Astrocyte (in vitro differentiated cells and primary cell): ENCODE measurements around the gene LRRC3. TPM values are rescaled to one million over a fixed set of nuclear protein-coding genes. Genes with fewer than 3 reads are reported as not detected.

Experiments used
- DNase-seq: peaks from one replicate; pipeline ENCODE4 v3.0.0-alpha.2; 2010; ENCODE audit warnings: low read depth
- FAIRE-seq: peaks from 2 replicates; lab custom pipeline; 2011; peaks lifted over from hg19 to GRCh38; lab: Jason Lieb, UNC
- H2AFZ ChIP-seq: 2 replicates; pipeline ENCODE4 v1.6.0; 2012; ENCODE audit warnings: low read depth, low read length, inconsistent platforms
- H3K27ac ChIP-seq: 2 replicates; pipeline ENCODE4 v1.5.1; 2011; ENCODE audit warnings: low read depth, low read length, inconsistent platforms
- H3K27me3 ChIP-seq: 2 replicates; pipeline ENCODE4 v1.6.0; 2011; ENCODE audit warnings: low read length, inconsistent platforms; ENCODE audit not compliant: insufficient read depth
- H3K36me3 ChIP-seq: 2 replicates; pipeline ENCODE4 v1.5.1; 2011; ENCODE audit warnings: low read length, inconsistent platforms; ENCODE audit not compliant: insufficient read depth
- H3K4me1 ChIP-seq: 2 replicates; pipeline ENCODE4 v1.5.1; 2011; ENCODE audit warnings: low read length, inconsistent platforms; ENCODE audit not compliant: insufficient read depth
- H3K4me2 ChIP-seq: 2 replicates; pipeline ENCODE4 v1.6.0; 2012; ENCODE audit warnings: low read length, inconsistent platforms
- H3K4me3 ChIP-seq: 2 replicates; pipeline ENCODE4 v1.5.1; 2011; ENCODE audit warnings: low read depth, mild to moderate bottlenecking, low read length, inconsistent platforms; ENCODE audit not compliant: insufficient read depth
- H3K79me2 ChIP-seq: 2 replicates; pipeline ENCODE4 v1.6.0; 2012; ENCODE audit warnings: mild to moderate bottlenecking, low read length, inconsistent platforms; ENCODE audit not compliant: insufficient read depth
- H3K9ac ChIP-seq: 2 replicates; pipeline ENCODE4 v1.6.0; 2012; ENCODE audit warnings: mild to moderate bottlenecking, low read length, inconsistent platforms
- H3K9me3 ChIP-seq: 2 replicates; pipeline ENCODE4 v1.5.1; 2012; ENCODE audit warnings: low read depth, mild to moderate bottlenecking, low read length, inconsistent platforms; ENCODE audit not compliant: insufficient read depth
- H4K20me1 ChIP-seq: 2 replicates; pipeline ENCODE4 v1.6.0; 2012; ENCODE audit warnings: low read length, inconsistent platforms; ENCODE audit not compliant: insufficient read depth
- H3K27ac Mint-ChIP-seq: one replicate; pipeline ENCODE4 v1.8.0; 2021; ENCODE audit warnings: mild to moderate bottlenecking, mixed read lengths; ENCODE audit not compliant: unreplicated experiment
- H3K27me3 Mint-ChIP-seq: one replicate; pipeline ENCODE4 v1.8.0; 2021; ENCODE audit warnings: low read depth, mixed read lengths; ENCODE audit not compliant: unreplicated experiment
- H3K36me3 Mint-ChIP-seq: one replicate; pipeline ENCODE4 v1.8.0; 2021; ENCODE audit warnings: low read depth, mixed read lengths; ENCODE audit not compliant: unreplicated experiment
- H3K4me1 Mint-ChIP-seq: one replicate; pipeline ENCODE4 v1.8.0; 2021; ENCODE audit warnings: low read depth, mixed read lengths; ENCODE audit not compliant: unreplicated experiment
- H3K4me3 Mint-ChIP-seq: one replicate; pipeline ENCODE4 v1.8.0; 2021; ENCODE audit warnings: mild to moderate bottlenecking, moderate library complexity, mixed read lengths; ENCODE audit not compliant: unreplicated experiment
- H3K9me3 Mint-ChIP-seq: one replicate; pipeline ENCODE4 v1.8.0; 2021; ENCODE audit warnings: mild to moderate bottlenecking, mixed read lengths; ENCODE audit not compliant: unreplicated experiment
- CTCF ChIP-seq: IDR thresholded peaks from 2 replicates; pipeline ENCODE4 v1.5.1; 2011; ENCODE audit warnings: low read depth, mild to moderate bottlenecking, inconsistent platforms, low read length, moderate library complexity; ENCODE audit not compliant: insufficient read depth
- EZH2 ChIP-seq: IDR thresholded peaks from 2 replicates; pipeline ENCODE4 v1.6.1; 2012; ENCODE audit warnings: mild to moderate bottlenecking, low read length, inconsistent platforms; ENCODE audit not compliant: insufficient read depth
- total RNA-seq: library from RNA; stranded (reverse); gene quantifications from 2 replicates; pipeline ENCODE4 v1.2.1, GENCODE V29; 2021

LRRC3 gene
- total RNA-seq, 1 donor from 2014 or later: 5.2 TPM

- DNase-seq (no peak), FAIRE-seq (no peak)
- H3K9me3 Mint-ChIP-seq: no peaks in the 10 kb centered on the region
- no peak overlapping the region for H3K4me3 ChIP-seq
- H3K9me3 ChIP-seq: no peaks in the 10 kb centered on the region
- no peaks in the 10 kb centered on the region for H3K27me3 ChIP-seq
- H3K36me3 ChIP-seq: no peaks in the 10 kb centered on the region
- H3K4me3 Mint-ChIP-seq: no peak overlapping the region
- H3K27me3 Mint-ChIP-seq: peaks cover 3% of the 10 kb centered on the region
- H3K4me2 ChIP-seq: no peak overlapping the region
- no peaks in the 10 kb centered on the region for H3K4me1 Mint-ChIP-seq
- H3K9ac ChIP-seq: no peak overlapping the region
- no peak overlapping the region for H3K27ac ChIP-seq
- no peaks in the 10 kb centered on the region for H4K20me1 ChIP-seq
- H3K36me3 Mint-ChIP-seq: no peaks in the 10 kb centered on the region
- H2AFZ ChIP-seq: no peak overlapping the region
- no peak for TF ChIP-seq EZH2
- TF ChIP-seq CTCF: no peak
- H3K4me1 ChIP-seq: no peaks in the 10 kb centered on the region
- H3K27ac Mint-ChIP-seq: no peak overlapping the region
- H3K79me2 ChIP-seq: no peaks in the 10 kb centered on the region
Observed at GRCh38 chr21:44475266-44475845, 20.0 kb downstream of the LRRC3 start.

- Histone ChIP-seq H3K27me3 (no peaks in the 10 kb centered on the region), H2AFZ (no peak overlapping the region), H3K79me2 (no peaks in the 10 kb centered on the region), H3K36me3 (no peaks in the 10 kb centered on the region), H3K4me1 (no peaks in the 10 kb centered on the region), H3K4me3 (no peak overlapping the region), H3K4me2 (no peak overlapping the region), H4K20me1 (no peaks in the 10 kb centered on the region), H3K9ac (no peak overlapping the region), H3K9me3 (no peaks in the 10 kb centered on the region), H3K27ac (no peak overlapping the region)
- DNase-seq: no peak
- Mint-ChIP-seq H3K36me3 (no peaks in the 10 kb centered on the region), H3K27me3 (peaks cover 3% of the 10 kb centered on the region), H3K4me1 (no peaks in the 10 kb centered on the region), H3K27ac (no peak overlapping the region), H3K9me3 (no peaks in the 10 kb centered on the region), H3K4me3 (no peak overlapping the region)
- TF ChIP-seq CTCF (no peak), EZH2 (no peak)
- FAIRE-seq: no peak
Observed at GRCh38 chr21:44477131-44477530, 21.8 kb downstream of the LRRC3 start.

DNA sequence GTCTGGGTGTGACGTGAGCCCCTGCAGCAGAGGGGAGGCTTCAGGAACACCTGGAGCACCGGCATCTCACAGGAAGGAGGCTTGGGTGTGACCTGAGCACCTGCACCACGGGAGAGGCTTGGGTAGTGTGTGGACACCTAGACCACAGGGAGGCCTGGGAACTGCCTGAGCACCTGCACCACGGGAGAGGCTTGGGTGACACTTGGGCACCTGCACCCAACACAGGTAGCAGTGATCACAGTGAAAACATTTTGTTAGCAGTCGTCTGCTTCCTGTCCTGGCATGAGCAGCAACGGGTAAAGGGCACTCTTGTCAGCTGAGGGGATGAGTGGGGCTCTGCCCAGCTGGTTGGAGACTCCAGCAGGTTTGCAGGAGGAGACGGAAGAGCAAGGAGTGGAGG is 22.4 kb downstream of the LRRC3 start:
- Mint-ChIP-seq H3K4me1 (no peaks in the 10 kb centered on the region), H3K27me3 (peaks cover 3% of the 10 kb centered on the region), H3K36me3 (no peaks in the 10 kb centered on the region), H3K27ac (no peak overlapping the region), H3K9me3 (no peaks in the 10 kb centered on the region), H3K4me3 (no peak overlapping the region)
- Histone ChIP-seq H4K20me1 (no peaks in the 10 kb centered on the region), H3K27ac (no peak overlapping the region), H3K4me2 (no peak overlapping the region), H3K79me2 (no peaks in the 10 kb centered on the region), H3K9me3 (no peaks in the 10 kb centered on the region), H2AFZ (no peak overlapping the region), H3K4me1 (no peaks in the 10 kb centered on the region), H3K27me3 (no peaks in the 10 kb centered on the region), H3K36me3 (no peaks in the 10 kb centered on the region), H3K9ac (no peak overlapping the region), H3K4me3 (no peak overlapping the region)
- no peak for DNase-seq
- TF ChIP-seq EZH2 (no peak), CTCF (no peak)
- no peak for FAIRE-seq
